ENCODE results near the gene FAM83E. TPM values are rescaled to one million over a fixed set of nuclear protein-coding genes. Genes with fewer than 3 reads are reported as not detected.

The FAM83E gene
- total and polyA plus RNA-seq, 2 experiments from 2014 or later, result 1.0 to 2.3 TPM

DNA sequence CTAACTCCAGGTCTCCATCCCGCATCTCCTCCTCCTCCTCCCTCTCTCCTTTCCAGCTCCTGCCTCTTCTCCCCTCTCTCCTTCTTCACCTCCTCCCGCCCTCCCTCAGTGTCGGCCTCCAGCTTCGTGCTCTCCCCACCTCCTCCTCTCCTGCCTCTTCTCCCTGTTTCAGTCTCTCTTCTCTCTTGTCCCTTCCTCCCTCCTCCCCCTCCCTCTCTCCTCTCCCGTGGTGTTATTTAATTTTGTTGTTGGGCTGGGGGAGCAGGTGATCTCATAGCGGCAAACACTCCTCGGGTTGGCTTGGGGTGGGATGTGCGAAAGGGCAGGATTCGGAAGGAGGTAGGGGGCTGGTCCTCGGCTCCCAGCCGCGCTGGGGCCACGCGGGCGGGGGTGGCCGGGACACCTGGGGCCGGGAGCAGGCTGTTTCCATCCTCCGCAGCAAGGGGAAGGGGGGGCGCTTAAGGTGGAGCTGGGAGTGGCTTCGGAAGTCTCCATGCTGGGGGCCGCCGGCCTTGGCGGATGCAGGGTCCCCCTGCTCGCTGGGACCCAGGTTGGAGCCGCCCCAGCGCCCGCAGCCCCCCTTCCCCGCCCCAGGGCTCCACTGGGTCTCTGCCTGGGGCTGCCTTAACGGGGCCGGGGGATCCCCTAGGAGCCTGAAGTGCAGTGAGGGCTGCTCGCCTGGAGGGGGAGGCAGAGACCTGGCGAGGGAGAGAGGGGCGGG, 31.3 kb upstream of the FAM83E start, which contains the start of gene CA11 (continued):
- TF ChIP-seq, protein P1, sequence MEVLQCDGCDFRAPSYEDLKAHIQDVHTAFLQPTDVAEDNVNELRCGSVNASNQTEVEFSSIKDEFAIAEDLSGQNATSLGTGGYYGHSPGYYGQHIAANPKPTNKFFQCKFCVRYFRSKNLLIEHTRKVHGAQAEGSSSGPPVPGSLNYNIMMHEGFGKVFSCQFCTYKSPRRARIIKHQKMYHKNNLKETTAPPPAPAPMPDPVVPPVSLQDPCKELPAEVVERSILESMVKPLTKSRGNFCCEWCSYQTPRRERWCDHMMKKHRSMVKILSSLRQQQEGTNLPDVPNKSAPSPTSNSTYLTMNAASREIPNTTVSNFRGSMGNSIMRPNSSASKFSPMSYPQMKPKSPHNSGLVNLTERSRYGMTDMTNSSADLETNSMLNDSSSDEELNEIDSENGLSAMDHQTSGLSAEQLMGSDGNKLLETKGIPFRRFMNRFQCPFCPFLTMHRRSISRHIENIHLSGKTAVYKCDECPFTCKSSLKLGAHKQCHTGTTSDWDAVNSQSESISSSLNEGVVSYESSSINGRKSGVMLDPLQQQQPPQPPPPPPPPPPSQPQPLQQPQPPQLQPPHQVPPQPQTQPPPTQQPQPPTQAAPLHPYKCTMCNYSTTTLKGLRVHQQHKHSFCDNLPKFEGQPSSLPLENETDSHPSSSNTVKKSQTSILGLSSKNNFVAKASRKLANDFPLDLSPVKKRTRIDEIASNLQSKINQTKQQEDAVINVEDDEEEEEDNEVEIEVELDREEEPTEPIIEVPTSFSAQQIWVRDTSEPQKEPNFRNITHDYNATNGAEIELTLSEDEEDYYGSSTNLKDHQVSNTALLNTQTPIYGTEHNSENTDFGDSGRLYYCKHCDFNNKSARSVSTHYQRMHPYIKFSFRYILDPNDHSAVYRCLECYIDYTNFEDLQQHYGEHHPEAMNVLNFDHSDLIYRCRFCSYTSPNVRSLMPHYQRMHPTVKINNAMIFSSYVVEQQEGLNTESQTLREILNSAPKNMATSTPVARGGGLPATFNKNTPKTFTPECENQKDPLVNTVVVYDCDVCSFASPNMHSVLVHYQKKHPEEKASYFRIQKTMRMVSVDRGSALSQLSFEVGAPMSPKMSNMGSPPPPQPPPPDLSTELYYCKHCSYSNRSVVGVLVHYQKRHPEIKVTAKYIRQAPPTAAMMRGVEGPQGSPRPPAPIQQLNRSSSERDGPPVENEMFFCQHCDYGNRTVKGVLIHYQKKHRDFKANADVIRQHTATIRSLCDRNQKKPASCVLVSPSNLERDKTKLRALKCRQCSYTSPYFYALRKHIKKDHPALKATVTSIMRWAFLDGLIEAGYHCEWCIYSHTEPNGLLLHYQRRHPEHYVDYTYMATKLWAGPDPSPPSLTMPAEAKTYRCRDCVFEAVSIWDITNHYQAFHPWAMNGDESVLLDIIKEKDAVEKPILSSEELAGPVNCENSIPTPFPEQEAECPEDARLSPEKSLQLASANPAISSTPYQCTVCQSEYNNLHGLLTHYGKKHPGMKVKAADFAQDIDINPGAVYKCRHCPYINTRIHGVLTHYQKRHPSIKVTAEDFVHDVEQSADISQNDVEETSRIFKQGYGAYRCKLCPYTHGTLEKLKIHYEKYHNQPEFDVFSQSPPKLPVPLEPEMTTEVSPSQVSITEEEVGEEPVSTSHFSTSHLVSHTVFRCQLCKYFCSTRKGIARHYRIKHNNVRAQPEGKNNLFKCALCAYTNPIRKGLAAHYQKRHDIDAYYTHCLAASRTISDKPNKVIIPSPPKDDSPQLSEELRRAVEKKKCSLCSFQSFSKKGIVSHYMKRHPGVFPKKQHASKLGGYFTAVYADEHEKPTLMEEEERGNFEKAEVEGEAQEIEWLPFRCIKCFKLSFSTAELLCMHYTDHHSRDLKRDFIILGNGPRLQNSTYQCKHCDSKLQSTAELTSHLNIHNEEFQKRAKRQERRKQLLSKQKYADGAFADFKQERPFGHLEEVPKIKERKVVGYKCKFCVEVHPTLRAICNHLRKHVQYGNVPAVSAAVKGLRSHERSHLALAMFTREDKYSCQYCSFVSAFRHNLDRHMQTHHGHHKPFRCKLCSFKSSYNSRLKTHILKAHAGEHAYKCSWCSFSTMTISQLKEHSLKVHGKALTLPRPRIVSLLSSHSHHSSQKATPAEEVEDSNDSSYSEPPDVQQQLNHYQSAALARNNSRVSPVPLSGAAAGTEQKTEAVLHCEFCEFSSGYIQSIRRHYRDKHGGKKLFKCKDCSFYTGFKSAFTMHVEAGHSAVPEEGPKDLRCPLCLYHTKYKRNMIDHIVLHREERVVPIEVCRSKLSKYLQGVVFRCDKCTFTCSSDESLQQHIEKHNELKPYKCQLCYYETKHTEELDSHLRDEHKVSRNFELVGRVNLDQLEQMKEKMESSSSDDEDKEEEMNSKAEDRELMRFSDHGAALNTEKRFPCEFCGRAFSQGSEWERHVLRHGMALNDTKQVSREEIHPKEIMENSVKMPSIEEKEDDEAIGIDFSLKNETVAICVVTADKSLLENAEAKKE (CRISPR knock-in tag; IDR thresholded peaks at IDR 0.05), result 0 out of 2 replicates have a peak, but pooled peaks have one; percentile 45
- TF ChIP-seq, protein P2, sequence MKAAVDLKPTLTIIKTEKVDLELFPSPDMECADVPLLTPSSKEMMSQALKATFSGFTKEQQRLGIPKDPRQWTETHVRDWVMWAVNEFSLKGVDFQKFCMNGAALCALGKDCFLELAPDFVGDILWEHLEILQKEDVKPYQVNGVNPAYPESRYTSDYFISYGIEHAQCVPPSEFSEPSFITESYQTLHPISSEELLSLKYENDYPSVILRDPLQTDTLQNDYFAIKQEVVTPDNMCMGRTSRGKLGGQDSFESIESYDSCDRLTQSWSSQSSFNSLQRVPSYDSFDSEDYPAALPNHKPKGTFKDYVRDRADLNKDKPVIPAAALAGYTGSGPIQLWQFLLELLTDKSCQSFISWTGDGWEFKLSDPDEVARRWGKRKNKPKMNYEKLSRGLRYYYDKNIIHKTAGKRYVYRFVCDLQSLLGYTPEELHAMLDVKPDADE (IDR thresholded peaks at IDR 0.05), result no peak
- TF ChIP-seq ZNF114 (CRISPR knock-in tag; IDR thresholded peaks at IDR 0.05) (no peak), POLR2AphosphoS5 (IDR thresholded peaks at IDR 0.05; ENCODE audit: low read depth) (peak; percentile 49; the same call in 1 of the 2 replicates), EZH2 (IDR thresholded peaks at IDR 0.05; ENCODE audit: low read depth, unreplicated experiment) (no peak), NANOG (IDR thresholded peaks at IDR 0.05; ENCODE audit: borderline replicate concordance) (no peak), CREB1 (CRISPR knock-in tag; IDR thresholded peaks at IDR 0.05; ENCODE audit: low read depth) (peak; percentile 23; the same call in 1 of the 2 replicates)
- TF ChIP-seq, protein P3, sequence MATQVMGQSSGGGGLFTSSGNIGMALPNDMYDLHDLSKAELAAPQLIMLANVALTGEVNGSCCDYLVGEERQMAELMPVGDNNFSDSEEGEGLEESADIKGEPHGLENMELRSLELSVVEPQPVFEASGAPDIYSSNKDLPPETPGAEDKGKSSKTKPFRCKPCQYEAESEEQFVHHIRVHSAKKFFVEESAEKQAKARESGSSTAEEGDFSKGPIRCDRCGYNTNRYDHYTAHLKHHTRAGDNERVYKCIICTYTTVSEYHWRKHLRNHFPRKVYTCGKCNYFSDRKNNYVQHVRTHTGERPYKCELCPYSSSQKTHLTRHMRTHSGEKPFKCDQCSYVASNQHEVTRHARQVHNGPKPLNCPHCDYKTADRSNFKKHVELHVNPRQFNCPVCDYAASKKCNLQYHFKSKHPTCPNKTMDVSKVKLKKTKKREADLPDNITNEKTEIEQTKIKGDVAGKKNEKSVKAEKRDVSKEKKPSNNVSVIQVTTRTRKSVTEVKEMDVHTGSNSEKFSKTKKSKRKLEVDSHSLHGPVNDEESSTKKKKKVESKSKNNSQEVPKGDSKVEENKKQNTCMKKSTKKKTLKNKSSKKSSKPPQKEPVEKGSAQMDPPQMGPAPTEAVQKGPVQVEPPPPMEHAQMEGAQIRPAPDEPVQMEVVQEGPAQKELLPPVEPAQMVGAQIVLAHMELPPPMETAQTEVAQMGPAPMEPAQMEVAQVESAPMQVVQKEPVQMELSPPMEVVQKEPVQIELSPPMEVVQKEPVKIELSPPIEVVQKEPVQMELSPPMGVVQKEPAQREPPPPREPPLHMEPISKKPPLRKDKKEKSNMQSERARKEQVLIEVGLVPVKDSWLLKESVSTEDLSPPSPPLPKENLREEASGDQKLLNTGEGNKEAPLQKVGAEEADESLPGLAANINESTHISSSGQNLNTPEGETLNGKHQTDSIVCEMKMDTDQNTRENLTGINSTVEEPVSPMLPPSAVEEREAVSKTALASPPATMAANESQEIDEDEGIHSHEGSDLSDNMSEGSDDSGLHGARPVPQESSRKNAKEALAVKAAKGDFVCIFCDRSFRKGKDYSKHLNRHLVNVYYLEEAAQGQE (IDR thresholded peaks at IDR 0.05; ENCODE audit: unreplicated experiment), result no peak
